Cortex of kidney (tissue), 1 donor: Measurements from ENCODE around the gene EFCAB13.
"Not testable (repeated sequence)": the region's sequence is repeated elsewhere in the genome, so short reads cannot be mapped to it uniquely, and the experiment has no call there.

Experiments used
- DNase-seq: peaks from one replicate; lab custom pipeline; 2025; lab: John Stamatoyannopoulos, UW

Gene EFCAB13

DNA sequence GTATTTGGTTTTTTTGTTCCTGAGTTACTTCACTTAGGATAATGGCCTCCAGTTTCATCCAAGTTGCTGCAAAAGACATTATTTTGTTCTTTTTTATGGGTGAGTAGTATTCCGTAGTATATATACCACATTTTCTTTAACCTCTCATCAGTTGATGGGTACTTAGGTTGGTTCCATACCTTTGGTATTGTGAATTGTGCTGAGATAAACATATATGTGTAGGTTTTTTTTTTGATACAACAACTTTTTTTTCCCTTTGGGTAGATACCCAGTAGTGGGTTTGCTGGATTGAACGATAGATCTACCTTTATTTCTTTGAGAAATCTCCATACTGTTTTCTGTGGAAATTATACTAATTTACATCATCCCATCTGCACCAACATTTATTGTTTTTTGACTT is 6.8 kb downstream of the EFCAB13 start:
- no peak for DNase-seq

DNA sequence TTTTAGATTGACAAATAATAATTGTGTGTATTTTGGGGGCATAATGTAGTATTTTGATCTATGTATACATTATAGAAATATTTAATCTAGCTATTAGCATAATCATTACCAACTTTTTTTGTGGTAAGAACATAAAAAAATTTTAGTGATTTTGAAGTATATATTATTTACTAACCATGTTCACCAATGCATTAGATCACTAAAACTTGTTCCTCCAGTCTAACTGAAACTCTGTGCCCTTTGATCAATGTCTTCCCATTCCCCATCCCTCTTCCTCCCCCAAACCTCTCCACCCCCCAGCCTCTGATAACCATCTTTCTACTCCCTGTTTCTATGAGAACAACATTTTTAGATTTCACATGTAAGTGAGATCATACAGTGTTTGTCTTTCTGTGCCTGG is 8.5 kb downstream of the EFCAB13 start:
- no peak for DNase-seq

DNA sequence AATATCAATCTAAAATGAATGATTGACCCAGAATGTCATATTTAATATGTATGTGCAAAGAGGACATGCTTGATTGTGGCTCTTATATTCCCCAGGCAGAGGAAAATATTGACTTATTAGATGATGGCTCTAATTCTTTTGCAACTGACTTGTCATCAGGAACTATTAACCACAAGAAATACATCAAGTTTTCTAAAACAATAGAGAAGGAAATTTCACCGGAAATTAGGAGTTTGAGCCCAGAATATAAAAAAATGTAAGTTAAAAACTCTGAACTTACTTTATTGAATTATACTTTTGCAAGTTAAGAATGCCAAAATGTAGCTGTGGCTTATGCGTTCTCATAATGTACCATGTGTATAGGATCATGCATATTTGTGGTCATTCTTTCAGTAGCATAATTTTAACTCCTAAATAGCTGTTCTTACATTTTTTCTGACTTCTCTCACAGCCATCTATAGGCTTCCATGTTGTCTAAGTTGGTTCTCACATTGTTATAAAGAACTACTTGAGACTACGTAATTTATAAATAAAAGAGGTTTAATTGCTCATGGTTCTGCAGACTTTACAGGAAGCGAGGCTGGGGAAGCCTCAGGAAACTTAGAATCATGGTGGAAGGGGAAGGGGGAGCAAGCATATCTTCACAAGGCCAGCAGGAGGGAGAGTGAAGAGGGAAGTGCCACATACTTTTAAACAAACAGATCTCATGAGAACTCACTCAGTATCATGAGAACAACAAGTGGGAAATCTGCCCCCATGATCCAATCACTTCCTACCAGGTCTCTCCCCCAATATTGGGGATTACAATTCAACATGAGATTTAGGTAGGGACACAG is 11.6 kb downstream of the EFCAB13 start:
- DNase-seq: no peak

DNA sequence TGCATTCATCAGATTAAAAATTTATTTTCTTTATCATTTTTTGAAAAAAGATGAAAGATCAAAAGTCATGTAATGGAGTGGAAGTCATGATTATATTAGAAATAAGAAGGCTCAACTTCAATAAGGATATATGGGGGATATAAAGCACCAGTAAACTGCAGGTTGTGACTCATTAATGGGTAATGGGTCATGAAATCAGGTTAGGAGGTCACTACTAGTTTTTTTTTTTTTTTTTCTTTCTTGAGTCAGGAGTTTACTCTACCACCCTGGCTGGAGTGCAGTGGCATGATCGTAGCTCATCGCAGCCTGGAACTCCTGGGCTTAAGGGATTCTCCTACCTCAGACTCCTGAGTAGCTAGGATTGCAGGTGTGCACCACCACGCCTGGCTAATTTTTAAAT is 14.3 kb downstream of the EFCAB13 start:
- no peak for DNase-seq

DNA sequence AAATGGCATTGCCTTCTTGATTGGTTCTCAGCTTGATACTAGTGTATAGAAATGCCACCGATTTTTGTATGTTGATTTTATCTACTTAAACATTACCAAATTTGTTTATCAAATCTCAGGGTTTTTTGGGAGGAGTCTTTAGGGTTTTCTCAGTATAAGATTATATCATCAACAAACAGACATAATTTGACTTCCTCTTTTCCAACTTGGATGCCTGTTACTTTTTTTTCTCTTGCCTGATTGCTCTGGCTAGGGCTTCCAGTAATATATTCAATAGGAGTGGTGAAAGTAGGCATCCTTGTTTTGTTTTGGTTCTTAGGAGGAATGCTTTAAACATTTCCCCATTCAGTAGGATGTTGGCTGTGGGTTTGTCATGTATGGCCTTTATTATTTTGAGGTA is 29.1 kb downstream of the EFCAB13 start:
- no peak for DNase-seq

DNA sequence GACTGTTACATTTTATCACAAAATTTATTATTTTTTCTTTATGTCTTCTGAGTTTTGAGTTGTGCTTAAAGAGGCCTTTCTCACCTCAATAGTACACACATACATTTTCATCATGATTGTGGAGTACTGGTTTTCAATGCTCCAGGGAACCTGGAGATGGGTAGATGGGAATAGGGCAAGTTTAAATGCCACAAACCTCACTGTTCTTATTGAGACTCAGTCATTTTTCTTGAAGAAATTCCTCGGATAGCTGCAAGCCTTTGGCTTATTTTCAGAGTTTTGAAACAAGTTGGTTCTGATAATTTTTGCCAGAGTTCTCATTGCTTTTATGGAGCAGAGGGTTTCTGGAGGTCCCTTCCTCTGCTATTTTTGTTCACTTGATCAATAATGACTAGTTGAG is 34.9 kb downstream of the EFCAB13 start:
- no peak for DNase-seq

DNA sequence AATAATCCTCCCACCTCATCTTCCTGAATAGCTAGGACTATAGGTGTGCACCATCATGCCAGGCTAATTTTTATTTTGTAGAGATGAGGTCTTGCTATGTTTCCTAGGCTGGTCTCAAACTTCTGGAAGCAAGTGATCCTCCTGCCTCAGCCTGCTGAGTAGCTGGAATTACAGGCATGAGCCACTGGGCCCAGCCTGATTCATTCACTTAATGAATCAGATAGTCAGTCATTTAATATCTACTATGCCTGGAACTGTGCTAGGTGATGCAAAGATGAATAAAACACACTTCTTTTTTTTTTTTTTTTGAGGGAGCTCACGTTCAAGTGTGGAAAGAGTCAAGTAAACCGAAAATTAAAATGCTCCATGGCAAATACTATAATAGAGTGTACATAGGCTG is 39.4 kb downstream of the EFCAB13 start:
- no peak for DNase-seq

DNA sequence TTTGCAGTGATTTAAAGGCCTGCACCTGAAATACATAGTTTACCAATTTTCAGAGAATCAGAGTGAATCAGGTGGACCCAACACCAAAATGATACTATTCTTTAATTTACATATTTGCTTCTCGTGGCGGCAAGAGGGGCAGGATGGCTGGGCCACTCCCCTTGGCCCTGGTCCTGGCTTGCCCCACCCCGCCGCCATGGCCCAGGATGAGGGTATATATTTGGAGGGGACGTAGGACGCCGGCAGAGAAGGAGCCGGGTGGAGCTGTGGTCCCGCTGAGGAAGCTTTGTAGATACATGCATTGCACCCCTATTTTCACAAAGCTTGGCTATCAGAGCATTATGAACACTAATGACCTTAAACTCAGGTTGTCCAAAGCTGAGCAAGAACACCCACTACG is 43.5 kb downstream of the EFCAB13 start:
- no peak for DNase-seq

DNA sequence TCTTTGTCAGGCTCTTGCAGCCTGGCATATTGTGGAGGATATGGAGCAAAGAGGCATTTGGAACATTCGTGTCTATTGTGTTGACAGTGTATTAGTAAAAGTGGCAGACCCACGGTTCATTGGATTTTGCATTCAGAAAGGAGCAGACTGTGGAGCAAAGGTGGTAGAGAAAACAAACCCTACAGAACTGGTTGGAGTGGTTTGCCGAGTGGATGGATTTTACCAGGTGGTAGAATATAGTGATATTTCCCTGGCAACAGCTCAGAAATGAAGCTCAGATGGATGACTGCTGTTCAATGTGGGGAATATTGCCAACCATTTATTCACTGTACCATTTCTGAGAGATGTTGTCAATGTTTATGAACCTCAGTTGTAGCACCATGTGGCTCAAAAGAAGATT is 44.5 kb downstream of the EFCAB13 start:
- DNase-seq: no peak

DNA sequence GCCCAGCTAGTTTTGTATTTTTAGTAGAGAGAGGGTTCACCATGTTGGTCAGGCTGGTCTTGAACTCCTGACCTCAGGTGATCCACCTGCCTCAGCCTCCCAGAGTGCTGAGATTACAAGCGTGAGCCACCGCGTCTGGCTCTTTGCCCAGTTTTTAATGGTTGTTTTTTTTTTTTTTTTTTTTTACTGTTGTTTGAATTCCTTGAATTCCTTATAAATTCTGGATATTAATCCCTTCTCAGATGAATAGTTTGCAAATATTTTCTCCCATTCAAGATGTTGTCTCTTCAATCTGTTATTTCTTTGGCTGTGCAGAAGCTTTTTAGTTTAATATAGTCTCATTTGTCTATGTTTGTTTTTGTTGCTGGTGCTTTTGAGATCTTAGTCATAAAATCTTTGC is 47.1 kb downstream of the EFCAB13 start:
- not testable (repeated sequence) for DNase-seq

DNA sequence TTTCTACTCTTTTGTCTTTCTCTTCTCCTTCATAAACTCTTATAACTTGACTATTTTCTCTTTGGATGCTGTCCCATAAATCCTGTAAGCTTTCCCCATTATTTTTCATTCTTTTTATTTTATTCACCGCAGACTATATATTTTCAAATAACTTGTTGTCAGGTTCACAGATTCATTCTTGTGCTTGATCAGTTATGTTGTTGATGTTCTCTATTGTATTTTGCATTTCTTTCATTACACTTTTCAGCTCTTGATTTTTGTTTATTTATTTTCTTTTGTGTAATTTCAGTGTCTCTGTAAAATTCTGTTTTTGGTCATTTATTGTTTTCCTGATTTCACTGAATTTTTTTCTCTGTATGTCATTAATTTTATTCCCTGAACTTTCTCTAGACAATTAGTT is 49.2 kb downstream of the EFCAB13 start:
- DNase-seq: no peak

DNA sequence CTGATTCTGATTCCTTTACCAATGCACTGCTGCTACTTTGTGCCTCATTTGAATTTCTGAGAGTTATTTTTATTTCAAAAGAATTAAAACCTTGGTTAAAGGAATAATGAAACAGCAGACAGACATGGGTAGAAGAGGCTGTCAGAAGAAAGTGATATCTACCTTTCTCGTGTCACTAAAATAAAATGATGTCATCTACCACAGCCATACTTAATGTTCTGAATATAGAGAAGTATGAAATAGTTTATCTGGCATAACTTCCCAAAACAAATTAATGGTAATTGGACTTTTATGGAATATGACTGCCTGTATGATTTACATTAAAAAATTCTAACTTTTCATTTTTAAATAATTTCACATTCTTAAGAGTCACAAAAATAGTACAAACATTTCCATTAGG is 52.5 kb downstream of the EFCAB13 start:
- no peak for DNase-seq

DNA sequence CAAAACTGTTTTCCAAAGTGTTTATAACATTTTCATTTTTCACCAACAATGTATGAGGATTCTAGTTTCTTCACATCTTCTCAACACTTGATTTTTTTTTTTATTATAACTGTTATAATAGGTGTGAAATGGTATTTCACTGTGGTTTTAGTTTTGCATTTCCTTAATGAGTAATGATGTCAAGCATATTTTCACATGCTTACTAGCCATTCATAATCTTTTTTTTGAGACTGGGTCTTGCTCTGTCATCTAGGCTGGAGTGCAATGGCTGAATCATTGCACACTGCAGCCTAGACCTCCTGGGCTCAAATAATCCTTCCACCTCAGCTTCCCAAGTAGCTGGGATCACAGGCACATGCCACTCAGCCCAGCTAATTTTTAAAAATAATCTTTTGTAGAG is 65.1 kb downstream of the EFCAB13 start:
- DNase-seq: no peak

DNA sequence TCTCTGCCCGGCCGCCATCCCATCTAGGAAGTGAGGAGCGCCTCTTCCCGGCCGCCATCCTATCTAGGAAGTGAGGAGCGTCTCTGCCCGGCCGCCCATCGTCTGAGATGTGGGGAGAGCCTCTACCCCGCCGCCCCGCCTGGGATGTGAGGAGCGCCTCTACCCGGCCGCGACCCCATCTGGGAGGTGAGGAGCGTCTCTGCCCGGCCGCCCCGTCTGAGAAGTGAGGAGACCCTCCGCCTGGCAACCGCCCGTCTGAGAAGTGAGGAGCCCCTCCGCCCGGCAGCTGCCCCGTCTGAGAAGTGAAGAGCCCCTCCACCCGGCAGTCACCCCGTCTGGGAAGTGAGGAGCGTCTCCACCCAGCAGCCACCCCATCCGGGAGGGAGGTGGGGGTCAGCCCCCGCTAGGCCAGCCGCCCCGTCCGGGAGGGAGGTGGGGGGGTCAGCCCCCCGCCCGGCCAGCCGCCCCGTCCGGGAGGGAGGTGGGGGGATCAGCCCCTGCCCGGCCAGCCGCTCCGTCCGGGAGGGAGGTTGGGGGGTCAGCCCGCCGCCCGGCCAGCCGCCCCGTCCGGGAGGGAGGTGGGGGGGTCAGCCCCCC is 73.9 kb downstream of the EFCAB13 start:
- DNase-seq: not testable (repeated sequence)

DNA sequence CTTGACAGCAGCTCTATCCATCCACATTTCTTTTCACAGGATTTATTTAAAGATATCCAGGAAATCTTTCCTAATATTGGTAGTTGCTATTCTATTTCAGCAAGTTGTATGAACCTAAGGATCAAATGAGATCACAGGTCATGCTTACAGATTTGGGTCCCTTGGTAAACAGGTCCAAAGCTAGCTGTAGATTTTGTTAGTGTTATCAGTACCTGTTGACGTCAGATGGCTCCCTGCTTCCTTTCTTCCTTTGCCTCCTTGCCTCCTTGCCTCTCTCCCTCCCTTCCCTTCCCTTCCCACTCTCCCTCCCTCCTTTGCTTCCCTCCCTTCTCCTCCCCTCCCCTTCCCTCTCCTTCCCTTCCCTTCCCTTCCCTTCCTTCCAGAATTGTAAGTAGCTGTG is 76.6 kb downstream of the EFCAB13 start:
- no peak for DNase-seq

DNA sequence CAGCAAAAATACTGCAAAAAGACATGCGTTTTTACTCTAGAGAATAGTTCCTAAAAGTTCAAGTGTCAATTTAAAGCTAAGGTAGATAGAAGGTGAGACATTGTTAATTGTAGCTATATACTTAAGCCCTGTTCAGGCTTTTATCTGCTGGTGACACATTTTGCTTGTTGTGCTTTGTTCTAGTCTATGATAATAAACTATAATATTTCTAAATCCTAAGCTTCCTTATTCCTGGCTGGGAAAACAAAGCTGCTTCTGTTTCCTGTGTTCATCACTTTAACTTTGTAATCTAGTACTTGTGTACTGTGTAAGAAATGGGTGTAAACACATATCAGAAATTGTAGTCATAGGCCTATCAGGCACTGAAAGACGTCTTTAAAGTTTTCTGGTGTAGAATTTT is 77.3 kb downstream of the EFCAB13 start:
- no peak for DNase-seq

DNA sequence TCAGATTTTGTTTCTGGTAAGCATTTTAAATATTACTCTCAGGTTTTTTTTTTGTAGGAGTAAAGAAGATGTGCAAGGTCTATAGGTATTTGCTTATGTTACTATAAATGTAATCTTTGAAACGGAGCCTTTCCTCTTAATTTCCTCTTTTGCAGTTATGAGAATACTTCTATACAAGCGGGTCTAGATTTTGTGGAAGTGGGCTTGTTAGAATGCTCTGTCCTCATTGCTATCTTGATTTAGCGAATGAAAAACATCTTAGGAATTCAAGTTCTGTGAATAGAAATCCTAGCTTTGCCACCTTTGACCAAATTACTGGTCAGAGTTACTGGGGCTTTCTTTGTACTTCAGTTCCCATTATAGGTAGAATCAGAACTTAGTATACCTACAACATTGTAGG is 80.3 kb downstream of the EFCAB13 start:
- DNase-seq: no peak

DNA sequence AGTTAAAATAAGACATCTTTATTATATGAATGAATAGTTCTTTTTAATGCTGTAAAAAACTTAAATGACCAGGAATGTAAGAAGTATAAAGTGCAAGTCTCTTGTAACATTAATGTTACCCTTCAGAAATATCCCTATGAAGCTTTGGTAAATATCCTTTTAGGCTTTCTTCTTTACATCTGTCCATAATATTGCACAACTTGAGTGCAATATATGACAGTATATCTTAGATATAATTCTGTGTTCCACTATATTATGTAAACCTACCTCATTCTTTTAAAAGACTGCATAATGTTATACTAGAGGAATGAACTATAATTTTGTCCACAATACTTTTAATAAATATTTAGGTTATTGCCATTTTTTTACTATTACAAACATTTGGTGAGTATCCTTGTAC is 81.1 kb downstream of the EFCAB13 start:
- DNase-seq: no peak

DNA sequence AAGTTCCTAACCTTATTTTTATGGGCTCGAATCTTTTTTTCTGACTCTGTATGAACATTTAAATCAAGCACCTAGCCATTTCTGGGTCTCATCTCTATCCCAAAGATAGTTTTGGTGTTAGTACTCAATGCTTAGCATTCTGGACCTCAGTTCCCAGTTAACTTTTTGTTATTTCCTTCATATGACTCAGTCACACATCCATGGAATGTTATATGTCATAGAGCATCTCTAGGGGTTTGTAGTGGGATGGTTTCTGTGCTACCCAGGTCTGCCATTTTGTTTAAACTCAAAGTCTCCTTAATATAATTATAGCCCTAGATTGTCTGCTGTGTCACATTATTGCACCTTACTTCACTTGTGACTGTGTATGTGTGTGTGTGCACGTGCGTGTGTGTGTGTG is 90.1 kb downstream of the EFCAB13 start:
- no peak for DNase-seq

DNA sequence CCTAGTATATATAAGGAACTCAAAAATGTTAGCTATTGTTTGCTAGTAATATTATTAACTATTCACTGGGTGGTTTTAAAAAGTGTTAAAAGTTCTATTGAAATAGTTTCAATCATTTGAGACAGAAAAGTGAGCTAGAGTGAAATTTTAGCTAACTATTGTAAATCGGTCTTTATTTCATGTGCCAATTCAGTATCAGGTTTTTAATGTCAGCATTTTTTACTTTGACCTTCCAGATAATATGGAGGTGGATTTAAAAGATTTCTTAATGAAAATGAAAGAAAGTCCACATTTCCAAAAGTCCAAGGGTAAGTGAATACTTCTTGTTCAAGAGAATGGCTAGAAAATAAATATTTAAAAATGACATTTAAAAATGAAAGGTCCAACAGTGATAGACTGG is 90.9 kb downstream of the EFCAB13 start:
- no peak for DNase-seq

DNA sequence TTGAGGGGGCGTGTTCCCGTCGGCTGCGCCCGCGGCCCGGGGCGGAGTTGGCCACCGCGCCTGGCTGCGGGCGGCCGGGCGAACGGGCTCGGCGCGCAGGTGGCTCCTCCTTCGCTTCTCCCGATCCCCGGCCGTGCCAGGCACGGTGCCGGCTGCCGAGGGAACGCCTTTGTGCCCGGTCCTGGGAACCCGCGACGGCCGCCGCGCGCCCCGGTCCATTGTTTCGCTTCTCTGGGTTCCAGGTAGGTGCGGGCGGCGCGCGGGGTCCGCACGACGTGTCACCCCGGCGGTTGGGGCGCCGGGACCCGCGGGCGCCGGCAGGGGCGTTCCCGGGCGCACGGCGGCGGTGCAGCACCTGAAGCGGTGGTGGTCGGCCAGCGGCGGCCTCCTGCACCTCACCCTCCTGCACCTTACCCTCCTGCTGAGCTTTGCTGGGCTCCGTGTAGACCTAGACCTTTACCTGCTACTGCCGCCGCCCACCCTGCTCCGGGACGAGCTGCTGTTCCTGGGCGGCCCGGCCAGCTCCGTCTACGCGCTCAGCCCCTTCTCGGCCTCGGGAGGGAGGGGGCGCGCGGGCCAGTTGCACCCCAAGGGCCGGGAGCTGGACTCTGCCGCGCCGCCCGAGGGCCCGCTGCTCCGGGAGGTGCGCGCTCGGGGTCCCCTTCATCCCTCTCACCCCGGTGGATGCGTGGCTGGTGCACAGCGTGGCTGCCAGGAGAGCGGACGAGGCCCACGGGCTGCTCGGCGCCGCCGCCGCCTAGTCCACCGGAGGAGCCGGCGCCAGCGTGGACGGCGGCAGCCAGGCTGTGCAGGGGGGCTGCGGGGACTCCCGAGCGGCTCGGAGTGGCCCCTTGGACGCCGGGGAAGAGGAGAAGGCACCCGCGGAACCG is 99.9 kb downstream of the EFCAB13 start:
- DNase-seq: no peak

DNA sequence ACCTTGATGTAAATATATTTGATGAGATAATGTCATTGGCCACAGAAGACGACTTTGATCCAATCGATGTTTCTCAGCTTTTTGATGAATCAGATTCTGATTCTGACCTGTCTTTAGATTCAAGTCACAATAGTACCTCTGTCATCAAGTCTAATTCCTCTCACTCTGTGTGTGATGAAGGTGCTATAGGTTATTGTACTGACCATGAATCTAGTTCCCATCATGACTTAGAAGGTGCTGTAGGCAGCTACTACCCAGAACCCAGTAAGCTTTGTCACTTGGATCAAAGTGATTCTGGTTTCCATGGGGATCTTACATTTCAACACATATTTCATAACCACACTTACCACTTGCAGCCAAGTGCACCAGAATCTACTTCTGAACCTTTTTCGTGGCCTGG is 101.5 kb downstream of the EFCAB13 start:
- not testable (repeated sequence) for DNase-seq
